Thyroid gland (tissue), 4 donors: ENCODE data around the gene GAS6. TPM values are rescaled to one million over a fixed set of nuclear protein-coding genes. Genes with fewer than 3 reads are reported as not detected.

Experiments
- DNase-seq, 2 donors: peaks; one replicate each; pipeline ENCODE4 v3.0.0-alpha.2; 2019
- H3K27ac ChIP-seq, 3 donors: fragments of 200-600 bp; sonication (generic); 1 replicate in 2 of 3; 2 replicates in 1 of 3; pipeline ENCODE4 v1.5.1; 2016 to 2019; ENCODE audit warnings: mild to moderate bottlenecking in 1 of 3, moderate library complexity in 1 of 3
- H3K27me3 ChIP-seq: fragments of 200-600 bp; sonication (generic); one replicate; pipeline ENCODE4 v1.5.1; 2019
- H3K36me3 ChIP-seq, 2 donors: fragments of 200-600 bp; sonication (generic); one replicate each; pipeline ENCODE4 v1.5.1; 2016 to 2019
- H3K4me1 ChIP-seq, 2 donors: fragments of 200-600 bp; sonication (generic); one replicate each; pipeline ENCODE4 v1.5.1; 2017 to 2019
- H3K4me3 ChIP-seq, 3 donors: fragments of 200-600 bp; sonication (generic); replicated peaks in 1 of 3; 1 replicate in 2 of 3; 2 replicates in 1 of 3; pipeline ENCODE4 v1.5.1; 2016; ENCODE audit warnings: mild to moderate bottlenecking in 1 of 3
- H3K9me3 ChIP-seq: fragments of 200-600 bp; sonication (generic); one replicate; pipeline ENCODE4 v1.5.1; 2017
- POLR2A ChIP-seq, 2 donors: fragments of 450-650 bp; IDR thresholded peaks; one replicate each; pipeline ENCODE4 v1.6.1; 2017; ENCODE audit warnings: antibody characterized with exemption in 2 of 2, mild to moderate bottlenecking in 2 of 2, moderate library complexity in 1 of 2
- WGBS, 2 donors: methylation state at CpG; one replicate each; pipeline ENCODE4 v1.1.5; 2017; 5-methylcytosine and 5-hydroxymethylcytosine counted together
- intact Hi-C: fragments of 100-400 bp; cut with DNase I; formaldehyde crosslinking; loops from one replicate; pipeline ENCODE4 v1.15.1; 2023
- total RNA-seq, 4 donors: library from RNA; depleted of rRNA; stranded (reverse); fragments of >200 nt; gene quantifications; one replicate each; pipeline ENCODE4 v1.2.3, GENCODE V29; 2016
- TF ChIP-seq, protein P1 (sequence below), 6 experiments: fragments of 200-600 bp in 3 of 6; fragments of 450-650 bp in 3 of 6; sonication (generic) in 3 of 6; IDR thresholded peaks; one replicate each; pipeline ENCODE4 v1.5.1; 2016 to 2019; ENCODE audit warnings: antibody characterized with exemption in 6 of 6, mild to moderate bottlenecking in 2 of 6, inconsistent platforms in 1 of 6, moderate library complexity in 1 of 6

Gene GAS6
- total RNA-seq, 4 donors from 2014 or later, result 145 to 197 (median 173) TPM

DNA sequence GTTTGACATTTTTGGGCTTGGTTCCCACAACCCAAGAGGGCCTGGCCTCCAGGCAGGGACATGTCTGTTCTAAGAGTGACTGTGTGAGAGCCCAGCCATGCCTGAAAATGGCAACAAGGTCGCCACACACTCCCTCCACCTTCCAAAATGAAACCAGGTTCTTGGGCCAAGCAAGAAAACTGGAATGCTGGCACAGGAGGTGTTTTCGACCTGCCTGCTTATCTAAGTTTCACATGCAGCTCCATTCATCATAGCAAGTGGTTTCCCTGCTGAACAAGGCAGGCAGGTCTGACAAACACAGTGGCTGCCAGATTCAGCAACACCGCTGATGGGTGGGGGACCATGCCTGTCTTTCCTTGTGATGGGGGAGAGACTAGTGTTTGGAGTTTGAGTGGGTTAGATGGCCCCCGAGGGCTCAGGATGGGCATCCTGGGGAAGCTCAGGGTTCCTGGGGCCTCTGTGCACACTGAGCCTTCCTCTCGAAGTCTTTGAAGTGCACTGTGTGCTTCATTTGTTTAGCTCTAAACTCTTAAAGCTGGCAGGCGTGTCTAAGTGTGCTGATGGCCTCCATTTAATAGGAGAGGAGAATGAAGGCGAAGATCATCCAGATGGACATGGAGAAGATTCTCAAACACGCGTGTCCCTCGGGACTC lies 17.9 kb upstream of the GAS6 start:
- peak overlapping the region; percentile 86 to 98 (median 90) for H3K27ac ChIP-seq
- peak; percentile 7 to 12 for TF ChIP-seq POLR2A (IDR thresholded peaks at IDR 0.05)
- TF ChIP-seq, protein P1, sequence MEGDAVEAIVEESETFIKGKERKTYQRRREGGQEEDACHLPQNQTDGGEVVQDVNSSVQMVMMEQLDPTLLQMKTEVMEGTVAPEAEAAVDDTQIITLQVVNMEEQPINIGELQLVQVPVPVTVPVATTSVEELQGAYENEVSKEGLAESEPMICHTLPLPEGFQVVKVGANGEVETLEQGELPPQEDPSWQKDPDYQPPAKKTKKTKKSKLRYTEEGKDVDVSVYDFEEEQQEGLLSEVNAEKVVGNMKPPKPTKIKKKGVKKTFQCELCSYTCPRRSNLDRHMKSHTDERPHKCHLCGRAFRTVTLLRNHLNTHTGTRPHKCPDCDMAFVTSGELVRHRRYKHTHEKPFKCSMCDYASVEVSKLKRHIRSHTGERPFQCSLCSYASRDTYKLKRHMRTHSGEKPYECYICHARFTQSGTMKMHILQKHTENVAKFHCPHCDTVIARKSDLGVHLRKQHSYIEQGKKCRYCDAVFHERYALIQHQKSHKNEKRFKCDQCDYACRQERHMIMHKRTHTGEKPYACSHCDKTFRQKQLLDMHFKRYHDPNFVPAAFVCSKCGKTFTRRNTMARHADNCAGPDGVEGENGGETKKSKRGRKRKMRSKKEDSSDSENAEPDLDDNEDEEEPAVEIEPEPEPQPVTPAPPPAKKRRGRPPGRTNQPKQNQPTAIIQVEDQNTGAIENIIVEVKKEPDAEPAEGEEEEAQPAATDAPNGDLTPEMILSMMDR (IDR thresholded peaks at IDR 0.05), result no peak
- no peaks in the 10 kb centered on the region for H3K9me3 ChIP-seq
- intact Hi-C loops, result no loop called here
- WGBS, 2 donors, result 14 to 15% methylated on average over 9 to 10 of the region's 10 CpGs
- H3K36me3 ChIP-seq, result no peaks in the 10 kb centered on the region
- DNase-seq, result peak; percentile 79 to 85
- H3K27me3 ChIP-seq, result no peaks in the 10 kb centered on the region
- peaks cover 24 to 39% of the 10 kb centered on the region in 2 donors for H3K4me1 ChIP-seq
- H3K4me3 ChIP-seq, result no peak overlapping the region

DNA sequence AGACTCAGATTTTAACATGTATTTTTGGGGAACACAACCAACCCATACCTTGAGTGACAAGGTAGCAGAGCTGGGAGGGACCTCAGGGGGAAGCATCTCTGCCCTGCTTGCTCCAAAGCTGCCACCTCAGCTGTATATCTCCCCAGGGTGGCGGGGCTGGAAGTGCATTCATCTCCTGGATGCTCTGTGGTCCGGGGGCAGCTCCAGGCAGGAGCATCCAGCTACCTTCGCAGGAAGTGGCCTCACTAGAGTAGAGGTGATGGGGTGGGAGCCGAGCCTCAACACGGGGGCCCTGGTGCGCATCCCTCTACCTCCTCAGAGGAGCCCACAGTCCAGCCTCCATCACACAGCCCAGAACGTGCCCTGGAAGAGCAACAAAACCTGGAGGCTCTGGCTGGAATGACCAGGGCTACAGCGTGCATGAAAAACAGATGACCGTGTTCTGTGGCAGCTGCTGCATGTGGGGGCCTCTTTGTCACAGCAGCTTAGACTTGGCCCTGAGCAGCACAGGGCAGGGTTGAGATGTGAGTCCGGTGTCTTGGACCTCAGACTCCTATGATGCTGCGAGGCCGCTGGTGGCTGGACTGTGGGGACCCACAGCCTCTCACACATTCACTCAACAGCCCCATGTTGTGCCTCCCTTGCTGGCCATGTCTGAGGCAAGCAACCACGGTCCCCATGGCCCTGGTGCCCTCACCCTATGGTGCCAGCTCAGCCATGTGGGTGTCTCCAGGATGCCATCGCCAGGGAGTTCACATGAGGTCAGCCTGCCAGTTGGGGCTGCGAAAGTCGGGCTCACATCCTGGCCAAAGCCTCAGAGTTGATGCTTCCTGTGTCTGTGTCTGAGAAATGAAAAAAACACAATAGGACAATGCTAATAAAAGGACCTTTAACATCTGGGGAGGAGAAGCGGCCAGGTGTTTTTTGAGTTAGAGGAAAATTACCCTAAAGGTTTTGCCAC lies 17.1 kb upstream of the GAS6 start:
- peak in 1 of 2 donors; percentile 27 for DNase-seq
- H3K4me1 ChIP-seq, result peaks cover 24 to 38% of the 10 kb centered on the region in 2 donors
- H3K27ac ChIP-seq, result peak overlapping the region; percentile 86 to 98 (median 90)
- no peak overlapping the region for H3K4me3 ChIP-seq
- H3K36me3 ChIP-seq, result no peaks in the 10 kb centered on the region
- 76 to 81% methylated on average over 11 to 15 of the region's 17 CpGs for WGBS, 2 donors
- intact Hi-C loops, result no loop called here
- H3K9me3 ChIP-seq, result no peaks in the 10 kb centered on the region
- TF ChIP-seq, protein P1 (IDR thresholded peaks at IDR 0.05), result no peak
- no peak for TF ChIP-seq POLR2A (IDR thresholded peaks at IDR 0.05)
- H3K27me3 ChIP-seq, result no peaks in the 10 kb centered on the region

DNA sequence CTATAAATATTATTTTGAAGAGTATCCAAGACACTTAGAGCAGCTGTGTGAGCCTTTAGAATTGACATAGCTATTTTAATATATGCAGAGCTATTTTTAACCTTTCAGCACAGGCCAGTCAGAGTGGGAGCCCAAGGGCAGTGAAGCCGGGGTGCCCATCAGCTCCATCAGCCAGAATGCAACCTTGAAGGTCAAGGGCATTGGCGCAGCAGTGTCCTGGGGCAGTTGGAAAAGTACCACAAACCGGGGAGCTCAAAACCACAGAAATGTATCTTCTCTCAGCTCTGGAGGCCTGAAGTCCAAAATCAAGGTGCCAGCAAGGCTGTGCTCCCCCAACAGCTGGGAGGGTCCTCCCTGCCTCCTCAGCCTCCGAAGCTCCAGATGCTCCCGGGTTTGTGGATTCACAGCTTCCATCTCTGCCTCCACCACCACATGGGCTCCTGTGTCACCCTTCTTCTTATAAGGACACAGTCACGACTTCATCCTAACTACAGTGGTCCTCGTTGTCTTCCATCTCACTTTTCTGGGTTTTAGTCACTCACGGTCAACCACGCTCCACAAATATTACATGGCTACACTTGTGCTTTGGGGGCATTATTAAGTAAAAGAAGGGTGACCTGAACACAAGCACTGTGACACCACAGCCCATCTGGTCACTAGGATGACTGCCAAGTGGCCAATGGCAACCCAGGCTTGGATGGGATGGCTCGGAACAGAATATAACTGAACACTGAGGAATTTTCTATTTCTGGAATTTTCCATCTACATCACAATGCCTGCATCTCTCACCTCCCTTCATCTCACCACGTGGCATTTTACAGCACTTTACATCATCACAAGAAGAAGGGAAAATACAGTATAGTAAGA lies 15.9 kb upstream of the GAS6 start:
- intact Hi-C loops, result no loop called here
- 94 to 96% methylated on average over 11 of the region's 11 CpGs for WGBS, 2 donors
- no peak for DNase-seq
- no peak for TF ChIP-seq POLR2A (IDR thresholded peaks at IDR 0.05)
- TF ChIP-seq, protein P1 (IDR thresholded peaks at IDR 0.05), result no peak
- Histone ChIP-seq H3K9me3 (no peaks in the 10 kb centered on the region), H3K27me3 (no peaks in the 10 kb centered on the region), H3K36me3 (no peaks in the 10 kb centered on the region), H3K4me1 (peaks cover 24 to 38% of the 10 kb centered on the region in 2 donors), H3K4me3 (no peak overlapping the region), H3K27ac (no peak overlapping the region)

DNA sequence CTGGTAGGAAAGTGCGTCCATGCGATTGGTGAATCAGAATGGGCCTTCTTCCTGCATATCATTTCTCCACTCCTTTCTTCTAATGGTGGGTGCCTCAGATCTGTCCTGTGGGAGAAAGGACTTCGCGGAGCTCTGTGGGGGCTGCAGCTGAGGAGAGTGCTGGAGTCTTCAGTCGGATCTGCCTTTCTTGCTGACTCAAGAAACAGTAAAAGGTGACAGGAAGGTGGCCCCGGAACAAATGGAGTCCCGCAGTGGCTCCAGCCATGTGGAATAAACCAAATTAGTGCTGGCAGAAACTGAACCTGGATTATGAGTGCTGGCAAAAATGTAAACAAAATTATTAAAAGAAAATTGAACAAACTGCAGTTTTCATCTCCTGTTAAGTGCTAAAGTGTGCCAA lies 15.1 kb upstream of the GAS6 start:
- Histone ChIP-seq H3K4me1 (peaks cover 24 to 38% of the 10 kb centered on the region in 2 donors), H3K27me3 (no peaks in the 10 kb centered on the region), H3K27ac (no peak overlapping the region), H3K9me3 (no peaks in the 10 kb centered on the region), H3K4me3 (no peak overlapping the region), H3K36me3 (no peaks in the 10 kb centered on the region)
- 89 to 91% methylated on average over 7 of the region's 7 CpGs for WGBS, 2 donors
- DNase-seq, result no peak
- intact Hi-C loops, result no loop called here
- TF ChIP-seq POLR2A (IDR thresholded peaks at IDR 0.05), result no peak
- TF ChIP-seq, protein P1 (IDR thresholded peaks at IDR 0.05), result no peak
